ENCODE results near the gene CCDC170.

DNA sequence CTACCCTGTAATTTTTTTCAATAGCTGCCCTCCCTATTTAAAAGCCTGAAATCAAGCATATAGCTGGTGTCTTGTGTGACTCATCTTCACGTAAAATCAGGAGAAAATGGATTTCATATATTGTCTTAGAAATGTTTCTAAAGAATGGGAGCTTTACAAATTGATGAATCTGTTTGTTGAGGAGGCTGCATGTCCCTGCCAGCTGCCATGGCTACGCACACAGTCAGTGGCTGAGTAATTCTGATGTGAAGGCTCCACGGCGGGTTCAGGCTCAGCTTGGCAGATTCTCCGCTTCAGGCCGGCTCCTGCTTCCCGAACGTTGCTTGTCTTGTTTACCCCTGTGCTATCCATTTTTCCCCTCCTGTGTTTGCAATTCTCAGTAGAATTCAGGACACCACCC, 82.8 kb downstream of the CCDC170 start:
- TF ChIP-seq TAF1 (IDR thresholded peaks at IDR 0.05; ENCODE audit: borderline replicate concordance, low read depth, low read length): no peak
- TF ChIP-seq POLR2A (IDR thresholded peaks at IDR 0.05; ENCODE audit: low read depth, low read length): no peak
- TF ChIP-seq POLR2AphosphoS5 (IDR thresholded peaks at IDR 0.05; ENCODE audit: low read depth, low read length): no peak
